Testis (tissue), 5 donors: ENCODE measurements around the gene STARD9. TPM values are rescaled to one million over a fixed set of nuclear protein-coding genes. Genes with fewer than 3 reads are reported as not detected.

ENCODE experiments used
- DNase-seq: peaks from one replicate; pipeline ENCODE4 v3.0.0-alpha.2; 2019
- H3K27ac ChIP-seq, 2 donors: fragments of 200-600 bp; sonication (generic); one replicate each; pipeline ENCODE4 v1.5.1; 2019
- H3K27me3 ChIP-seq: fragments of 200-600 bp; sonication (generic); one replicate; pipeline ENCODE4 v1.5.1; 2019
- H3K36me3 ChIP-seq: fragments of 200-600 bp; sonication (generic); one replicate; pipeline ENCODE4 v1.5.1; 2017; ENCODE audit warnings: low read depth; ENCODE audit errors: missing control alignments
- H3K4me1 ChIP-seq: fragments of 200-600 bp; sonication (generic); one replicate; pipeline ENCODE4 v1.5.1; 2019
- H3K4me3 ChIP-seq, 2 donors: fragments of 200-600 bp; sonication (generic); one replicate each; pipeline ENCODE4 v1.5.1; 2017 to 2019
- H3K9me3 ChIP-seq: fragments of 200-600 bp; sonication (generic); one replicate; pipeline ENCODE4 v1.5.1; 2017
- CTCF ChIP-seq, 3 experiments: fragments of 450-650 bp in 2 of 3; fragments of 200-600 bp in 1 of 3; sonication (generic) in 1 of 3; IDR thresholded peaks; one replicate each; pipeline ENCODE4 v1.5.1; 2016 to 2019; ENCODE audit warnings: antibody characterized with exemption in 3 of 3, mild to moderate bottlenecking in 2 of 3, moderate library complexity in 1 of 3
- POLR2A ChIP-seq: fragments of 450-650 bp; IDR thresholded peaks from one replicate; pipeline ENCODE4 v1.6.1; 2017; ENCODE audit warnings: antibody characterized with exemption, mild to moderate bottlenecking, moderate library complexity
- WGBS, 2 donors: methylation state at CpG; one replicate each; pipeline ENCODE4 v1.1.5; 2018; 5-methylcytosine and 5-hydroxymethylcytosine counted together
- intact Hi-C: fragments of 100-400 bp; cut with DNase I; formaldehyde crosslinking; loops from one replicate; pipeline ENCODE4 v1.15.1; 2023; ENCODE audit warnings: low total_unique reads
- long read RNA-seq, 2 donors: transcript quantifications; one replicate each; lab custom pipeline, GENCODE V29; 2026
- polyA plus RNA-seq: library from polyadenylated mRNA; stranded (reverse); fragments of 350-450 nt; fragmentation: Illumina TruSeq; extraction: RNeasy Lipid Tissue Mini Kit (QIAGEN cat#74804); gene quantifications from one replicate; pipeline ENCODE4 v1.2.3, GENCODE V29; 2014; ENCODE audit warnings: low read depth, low replicate concordance; ENCODE audit not compliant: insufficient read depth
- total RNA-seq, 2 donors: library from RNA; depleted of rRNA; stranded (reverse); fragments of >200 nt; gene quantifications; one replicate each; pipeline ENCODE4 v1.2.3, GENCODE V29; 2016

Gene STARD9
- 100 to 1,000 TPM; 132 to 137 TPM for total RNA-seq
- polyA plus RNA-seq: 41.1 TPM
- long read RNA-seq, donor 1: 0 reads
- long read RNA-seq, donor 2: 0 reads

DNA sequence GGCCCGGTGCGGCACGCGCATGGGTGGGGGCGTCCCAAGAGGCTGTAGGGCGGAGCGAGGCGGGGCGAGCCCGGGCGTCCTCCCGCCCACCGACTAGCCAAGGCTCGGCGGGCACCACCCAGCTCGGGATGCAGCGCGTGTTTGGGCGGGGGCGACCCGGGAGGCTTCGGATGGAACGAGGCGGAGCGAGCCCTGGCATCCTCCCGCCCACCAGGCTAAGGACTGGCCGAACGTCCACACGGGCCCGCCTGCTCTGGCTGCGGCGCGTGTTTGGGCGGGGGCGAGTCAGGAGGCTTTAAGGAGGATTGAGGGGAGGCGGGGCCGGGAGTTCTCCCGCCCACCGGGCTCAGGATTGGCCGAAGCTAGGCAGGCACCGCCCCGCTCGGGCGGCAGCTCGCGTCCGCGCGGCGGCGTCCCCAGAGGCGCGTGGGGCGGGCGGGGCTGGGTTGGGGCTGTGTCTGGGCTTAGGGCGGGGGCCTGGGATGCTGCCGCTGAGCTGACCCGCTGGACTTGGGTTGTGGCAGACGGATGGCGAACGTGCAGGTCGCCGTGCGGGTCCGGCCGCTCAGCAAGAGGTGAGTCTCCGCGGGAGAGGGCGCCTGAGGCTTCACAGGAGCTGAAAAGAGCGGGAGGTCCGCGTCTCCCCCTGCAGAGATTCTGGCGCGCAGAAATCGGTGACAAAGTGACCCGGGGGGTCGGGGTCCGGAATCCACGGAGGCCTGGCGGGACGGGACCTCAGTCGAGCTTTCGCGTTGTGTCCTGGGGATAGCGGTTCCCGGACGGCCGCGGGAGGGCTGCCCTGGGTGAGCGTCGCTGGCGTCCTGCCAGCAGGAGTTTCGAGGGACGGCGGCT, at the start of gene STARD9:
Gene STARD9, plus strand, starts transcription at position 419 of the 852 bp plus-strand sequence. Its CDS starts 110 bp downstream, at position 529.
- intact Hi-C loops: no loop called here
- WGBS, 2 donors: 0% methylated on average over 68 of the region's 95 CpGs; no CpG with 5 or more reads in 1 of the 2 donors
- Histone ChIP-seq H3K27ac (peak within 1 kb of the TSS; percentile 92 to 94), H3K9me3 (no peaks in the 10 kb centered on the region), H3K27me3 (no peaks in the 10 kb centered on the region), H3K4me1 (peaks cover 28% of the 10 kb centered on the region), H3K4me3 (peak within 1 kb of the TSS; percentile 84 to 95), H3K36me3 (no peaks in the 10 kb centered on the region)
- TF ChIP-seq POLR2A: peak; percentile 52
- no peak for TF ChIP-seq CTCF (IDR thresholded peaks at IDR 0.05)
- peak; percentile 99 for DNase-seq

DNA sequence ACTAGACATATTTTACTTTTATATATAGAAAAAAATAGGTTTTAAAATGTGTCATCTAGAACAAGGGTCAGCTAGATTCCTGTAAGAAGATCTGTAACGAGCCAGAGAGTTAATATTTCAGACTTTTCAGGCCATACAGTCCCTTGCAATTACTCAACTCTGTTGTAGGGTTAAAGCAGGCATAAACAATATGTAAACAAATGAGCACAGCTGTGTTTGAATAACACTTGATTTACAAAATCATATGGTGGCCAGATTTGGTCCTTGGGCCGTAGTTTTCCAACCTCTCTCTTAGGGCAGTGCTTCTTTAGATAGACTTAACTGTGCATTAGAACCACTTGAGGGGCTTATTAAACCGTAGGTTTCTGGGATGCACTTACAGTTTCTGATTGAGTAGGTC, 46.4 kb upstream of the STARD9 start:
- 92 to 95% methylated on average over 3 of the region's 3 CpGs for WGBS, 2 donors
- no peak overlapping the region for H3K27ac ChIP-seq
- intact Hi-C loops: no loop called here
- no peak for TF ChIP-seq CTCF (IDR thresholded peaks at IDR 0.05)
- no peak for TF ChIP-seq POLR2A
- no peaks in the 10 kb centered on the region for H3K9me3 ChIP-seq
- H3K36me3 ChIP-seq: no peaks in the 10 kb centered on the region
- H3K4me1 ChIP-seq: no peaks in the 10 kb centered on the region
- H3K4me3 ChIP-seq: no peak overlapping the region
- no peaks in the 10 kb centered on the region for H3K27me3 ChIP-seq
- no peak for DNase-seq

GRCh38 chr15:42533246-42533645, 42.2 kb upstream of the STARD9 start:
- Histone ChIP-seq H3K4me3 (no peak overlapping the region), H3K27me3 (no peaks in the 10 kb centered on the region), H3K27ac (no peak overlapping the region), H3K4me1 (no peaks in the 10 kb centered on the region), H3K9me3 (no peaks in the 10 kb centered on the region), H3K36me3 (no peaks in the 10 kb centered on the region)
- TF ChIP-seq POLR2A (no peak), CTCF (IDR thresholded peaks at IDR 0.05) (no peak)
- WGBS, 2 donors: 86 to 90% methylated on average over 1 of the region's 1 CpG
- no peak for DNase-seq
- intact Hi-C loops: no loop called here

DNA sequence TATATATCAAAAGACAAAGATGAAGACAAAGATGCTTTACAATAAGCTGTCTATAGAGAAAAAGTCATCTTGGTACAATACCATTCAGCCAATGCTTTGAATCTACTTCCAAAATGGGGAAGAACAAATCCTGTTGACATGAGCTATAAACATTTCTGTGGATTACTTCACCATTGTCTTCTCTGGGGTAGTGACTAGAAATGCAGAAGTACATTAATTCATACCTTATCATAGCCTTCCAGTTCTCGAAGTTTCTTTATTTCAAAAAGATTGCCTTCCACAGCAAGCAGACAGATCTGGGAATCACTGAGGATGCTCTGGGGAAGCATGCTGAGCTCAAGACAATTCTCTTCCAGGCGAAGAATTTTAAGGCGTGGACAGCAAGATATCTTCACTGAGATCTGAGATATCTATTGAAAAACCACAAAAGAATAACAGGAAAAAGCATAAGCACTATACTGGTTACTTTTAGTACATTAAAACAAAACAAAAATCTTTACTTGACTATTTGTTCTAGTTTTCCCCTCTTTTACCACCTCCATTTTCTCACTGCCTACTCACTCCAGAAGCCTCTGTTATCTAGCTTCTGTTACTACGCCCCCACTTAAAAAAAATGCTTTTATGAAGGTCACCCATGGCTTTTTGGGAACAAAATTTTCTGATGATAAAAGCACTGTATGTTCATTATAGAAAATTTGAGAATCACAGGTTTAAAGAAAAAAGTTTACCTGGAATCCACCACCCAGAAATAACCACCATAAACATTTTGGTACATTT, 30.4 kb upstream of the STARD9 start:
- H3K9me3 ChIP-seq: no peaks in the 10 kb centered on the region
- H3K36me3 ChIP-seq: no peaks in the 10 kb centered on the region
- H3K27ac ChIP-seq: no peak overlapping the region
- H3K27me3 ChIP-seq: no peaks in the 10 kb centered on the region
- TF ChIP-seq POLR2A (no peak), CTCF (IDR thresholded peaks at IDR 0.05) (no peak)
- WGBS, 2 donors: 77 to 86% methylated on average over 4 of the region's 4 CpGs
- no peak for DNase-seq
- no peak overlapping the region for H3K4me3 ChIP-seq
- intact Hi-C loops: no loop called here
- H3K4me1 ChIP-seq: peaks cover 17% of the 10 kb centered on the region
